Measurements from ENCODE around the gene ODAD2. TPM values are rescaled to one million over a fixed set of nuclear protein-coding genes. Genes with fewer than 3 reads are reported as not detected.

Gene ODAD2
- total RNA-seq, 4 donors from 2014 or later: not detected

DNA sequence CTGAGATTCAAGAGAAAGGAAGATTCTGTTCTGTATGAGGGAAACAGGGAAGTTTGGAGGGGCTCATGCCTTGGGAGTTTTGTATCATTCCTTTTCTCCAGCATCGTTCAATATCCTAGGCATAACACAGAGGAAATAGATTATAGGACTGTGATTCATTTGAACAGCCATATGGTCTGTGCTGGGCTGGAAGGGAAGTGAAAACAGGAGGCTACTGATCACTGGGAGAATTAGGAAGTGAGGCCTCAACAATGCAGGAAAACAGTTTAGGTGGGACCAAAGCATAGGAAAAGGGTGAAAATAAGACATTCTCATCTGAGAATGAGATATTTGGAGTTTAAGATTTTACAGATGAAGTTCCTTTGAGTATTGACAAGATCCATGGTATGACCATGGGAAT is 182.6 kb downstream of the ODAD2 start:
- TF ChIP-seq, protein P1, sequence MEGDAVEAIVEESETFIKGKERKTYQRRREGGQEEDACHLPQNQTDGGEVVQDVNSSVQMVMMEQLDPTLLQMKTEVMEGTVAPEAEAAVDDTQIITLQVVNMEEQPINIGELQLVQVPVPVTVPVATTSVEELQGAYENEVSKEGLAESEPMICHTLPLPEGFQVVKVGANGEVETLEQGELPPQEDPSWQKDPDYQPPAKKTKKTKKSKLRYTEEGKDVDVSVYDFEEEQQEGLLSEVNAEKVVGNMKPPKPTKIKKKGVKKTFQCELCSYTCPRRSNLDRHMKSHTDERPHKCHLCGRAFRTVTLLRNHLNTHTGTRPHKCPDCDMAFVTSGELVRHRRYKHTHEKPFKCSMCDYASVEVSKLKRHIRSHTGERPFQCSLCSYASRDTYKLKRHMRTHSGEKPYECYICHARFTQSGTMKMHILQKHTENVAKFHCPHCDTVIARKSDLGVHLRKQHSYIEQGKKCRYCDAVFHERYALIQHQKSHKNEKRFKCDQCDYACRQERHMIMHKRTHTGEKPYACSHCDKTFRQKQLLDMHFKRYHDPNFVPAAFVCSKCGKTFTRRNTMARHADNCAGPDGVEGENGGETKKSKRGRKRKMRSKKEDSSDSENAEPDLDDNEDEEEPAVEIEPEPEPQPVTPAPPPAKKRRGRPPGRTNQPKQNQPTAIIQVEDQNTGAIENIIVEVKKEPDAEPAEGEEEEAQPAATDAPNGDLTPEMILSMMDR (IDR thresholded peaks at IDR 0.05; ENCODE audit: low read depth): no peak

DNA sequence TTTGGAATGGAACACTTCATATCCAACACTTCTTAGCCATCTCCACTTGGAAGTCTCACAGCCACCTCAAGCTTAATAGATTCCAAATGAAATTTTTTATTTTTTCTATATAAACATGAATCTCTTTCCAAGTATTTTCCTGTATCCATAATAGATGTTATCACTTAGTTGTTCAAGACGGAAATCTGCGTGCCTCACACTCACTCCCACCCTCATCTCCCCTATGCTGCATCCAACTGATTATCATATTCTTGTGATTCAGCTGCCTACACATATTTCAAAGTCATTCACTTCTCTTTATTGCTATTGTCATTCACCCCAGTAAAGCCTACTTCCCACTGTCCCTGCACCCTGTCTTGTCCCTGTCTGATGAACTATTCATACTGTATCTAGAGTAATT is 183.0 kb downstream of the ODAD2 start:
- TF ChIP-seq, protein P1 (IDR thresholded peaks at IDR 0.05; ENCODE audit: low read depth): no peak

DNA sequence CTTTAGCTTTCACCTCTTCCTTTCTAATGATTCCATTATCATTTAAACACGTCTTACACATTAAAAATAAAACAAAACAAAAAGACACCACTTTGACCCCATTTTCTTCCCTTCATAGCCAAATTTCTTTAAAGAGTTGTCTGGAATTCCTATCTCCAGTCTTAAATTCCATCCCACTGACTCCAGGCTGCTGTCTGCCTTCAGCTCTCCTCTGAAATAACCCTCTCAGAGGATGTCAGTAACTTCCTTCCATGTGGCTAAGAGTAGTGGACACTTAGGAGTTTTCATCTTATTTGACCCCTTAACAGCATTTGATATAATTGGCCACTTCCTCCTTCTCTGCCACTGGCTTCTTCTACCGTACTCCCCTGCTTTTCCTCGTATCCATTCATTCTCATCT is 183.6 kb downstream of the ODAD2 start:
- TF ChIP-seq, protein P1 (IDR thresholded peaks at IDR 0.05; ENCODE audit: low read depth): no peak

DNA sequence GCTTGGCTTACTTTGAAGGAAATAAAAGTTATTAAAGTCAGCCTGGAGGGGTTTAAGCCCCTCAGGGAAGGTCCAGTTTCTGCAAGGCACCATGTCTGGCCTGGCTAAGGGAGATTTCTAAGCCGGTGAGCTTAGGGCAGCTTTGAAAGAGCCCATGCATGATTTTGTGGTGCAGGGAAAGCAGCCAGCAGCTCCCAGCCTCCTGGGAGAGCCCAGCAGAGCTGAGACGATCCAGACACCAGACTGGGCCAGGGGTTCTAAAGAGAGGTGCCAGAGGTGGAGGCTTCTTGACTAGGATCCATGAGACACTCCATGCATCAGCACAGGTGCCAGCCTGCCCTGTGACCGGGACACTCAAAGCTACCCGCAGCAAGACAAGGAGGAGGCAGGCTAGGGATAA is 193.7 kb downstream of the ODAD2 start:
- TF ChIP-seq, protein P1 (IDR thresholded peaks at IDR 0.05; ENCODE audit: low read depth): no peak

DNA sequence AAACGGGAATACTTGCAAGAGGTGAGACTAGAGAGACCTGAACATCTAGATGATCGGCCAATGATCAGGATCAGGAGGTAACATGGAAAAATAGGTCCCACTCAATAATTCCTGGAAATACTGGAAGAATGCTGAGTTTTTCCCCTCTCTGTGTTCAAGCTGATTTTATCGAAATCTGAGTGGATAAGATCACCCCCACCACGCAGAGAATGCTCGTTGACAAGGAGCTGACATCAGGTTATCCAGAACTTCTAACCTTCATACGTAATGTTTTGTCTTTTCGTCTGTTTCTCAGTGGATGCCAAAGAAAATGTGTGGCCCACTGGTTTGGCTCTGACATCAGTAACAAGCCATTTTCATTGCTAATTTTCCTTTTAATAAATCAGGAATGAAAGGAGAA is 194.7 kb downstream of the ODAD2 start:
- TF ChIP-seq, protein P1 (IDR thresholded peaks at IDR 0.05; ENCODE audit: low read depth): no peak

DNA sequence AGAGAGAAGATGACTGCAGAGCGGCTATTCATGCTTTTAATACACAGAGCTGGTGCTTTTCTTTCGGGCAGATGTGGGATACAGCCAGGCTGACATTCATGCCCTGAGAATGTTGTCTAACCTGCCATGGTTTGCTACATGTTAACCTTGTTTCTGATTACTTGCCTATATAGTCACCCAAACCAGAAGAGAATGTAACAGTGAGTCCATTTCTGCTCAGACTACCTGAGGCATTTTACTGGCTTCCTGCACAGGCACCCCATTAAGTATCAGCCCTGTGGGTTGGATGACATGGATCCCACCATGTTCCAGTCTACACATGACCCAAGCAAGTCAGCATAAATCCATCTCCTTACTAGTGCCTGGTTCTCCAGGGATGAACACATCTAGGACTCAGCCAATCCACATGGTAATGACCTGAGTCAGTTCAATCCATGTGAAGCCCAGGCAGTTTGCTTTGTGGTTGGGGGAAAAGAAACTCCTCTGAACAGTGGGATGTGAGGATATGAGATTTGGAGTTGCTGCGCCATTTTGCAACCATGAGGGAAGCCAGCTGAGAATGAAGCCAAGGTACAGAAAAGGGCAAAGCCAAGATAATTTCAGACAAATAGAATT is 197.6 kb downstream of the ODAD2 start:
- TF ChIP-seq, protein P1 (IDR thresholded peaks at IDR 0.05; ENCODE audit: low read depth): no peak

DNA sequence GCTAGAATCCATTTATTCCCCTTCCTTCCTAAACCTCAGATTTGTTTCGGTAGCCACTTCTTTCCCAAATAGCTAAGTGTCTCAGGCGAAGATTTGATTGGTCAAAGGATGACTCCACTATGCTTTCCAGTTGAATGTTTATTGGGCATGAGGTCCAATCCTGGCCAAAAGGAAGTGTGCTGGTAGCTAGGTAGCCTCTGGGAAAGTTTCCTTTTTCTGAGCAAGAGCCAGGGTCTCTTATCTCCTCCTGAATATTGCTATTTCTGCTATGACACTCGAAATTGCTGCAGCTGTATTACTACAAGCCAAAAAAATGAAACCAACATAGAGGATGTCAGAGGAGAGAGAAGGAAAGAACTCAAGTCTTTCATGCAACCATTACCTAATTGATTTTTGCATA is 199.8 kb downstream of the ODAD2 start:
- TF ChIP-seq, protein P1 (IDR thresholded peaks at IDR 0.05; ENCODE audit: low read depth): no peak
